IMR-90 (cell line): ENCODE data around the gene RASGEF1C.

Experiments
- BHLHE40 ChIP-seq: fragments of 150-350 bp; IDR thresholded peaks from 2 replicates; pipeline ENCODE4 v1.6.1; 2016; ENCODE audit warnings: mild to moderate bottlenecking, low read depth, low read length
- CEBPB ChIP-seq: IDR thresholded peaks from 2 replicates; pipeline ENCODE4 v1.6.1; 2012; ENCODE audit warnings: low read depth, low read length, improper control_type of control experiment
- CHD1 ChIP-seq: IDR thresholded peaks from 2 replicates; pipeline ENCODE4 v1.6.1; 2012; ENCODE audit warnings: low read depth, low read length, improper control_type of control experiment
- MAZ ChIP-seq: IDR thresholded peaks from 2 replicates; pipeline ENCODE4 v1.6.1; 2012; ENCODE audit warnings: low read depth, mild to moderate bottlenecking, low read length, improper control_type of control experiment, moderate library complexity, borderline replicate concordance
- MXI1 ChIP-seq: IDR thresholded peaks from 2 replicates; pipeline ENCODE4 v1.6.1; 2012; ENCODE audit warnings: low read depth, mild to moderate bottlenecking, low read length, moderate library complexity, borderline replicate concordance
- POLR2A ChIP-seq: IDR thresholded peaks from 2 replicates; pipeline ENCODE4 v1.6.1; 2012; ENCODE audit warnings: mild to moderate bottlenecking, low read depth, low read length
- RAD21 ChIP-seq: IDR thresholded peaks from 2 replicates; pipeline ENCODE4 v1.6.1; 2012; ENCODE audit warnings: low read length, improper control_type of control experiment
- RFX5 ChIP-seq: IDR thresholded peaks from 2 replicates; pipeline ENCODE4 v1.8.0; 2012; ENCODE audit warnings: low read depth, mild to moderate bottlenecking, low read length, moderate library complexity
- SMC3 ChIP-seq: fragments of 150-350 bp; IDR thresholded peaks from 2 replicates; pipeline ENCODE4 v1.6.1; 2016; ENCODE audit warnings: low read depth, mild to moderate bottlenecking, antibody characterized with exemption, low read length, moderate library complexity
- USF2 ChIP-seq: fragments of 150-350 bp; IDR thresholded peaks from 2 replicates; pipeline ENCODE4 v1.6.1; 2017; ENCODE audit warnings: mild to moderate bottlenecking, antibody characterized with exemption, low read length, low read depth
- TF ChIP-seq, protein P1 (sequence below): conservative IDR thresholded peaks from 2 replicates; pipeline ENCODE4 v1.5.1; 2012; ENCODE audit warnings: mild to moderate bottlenecking, low read depth, low read length, improper control_type of control experiment

DNA sequence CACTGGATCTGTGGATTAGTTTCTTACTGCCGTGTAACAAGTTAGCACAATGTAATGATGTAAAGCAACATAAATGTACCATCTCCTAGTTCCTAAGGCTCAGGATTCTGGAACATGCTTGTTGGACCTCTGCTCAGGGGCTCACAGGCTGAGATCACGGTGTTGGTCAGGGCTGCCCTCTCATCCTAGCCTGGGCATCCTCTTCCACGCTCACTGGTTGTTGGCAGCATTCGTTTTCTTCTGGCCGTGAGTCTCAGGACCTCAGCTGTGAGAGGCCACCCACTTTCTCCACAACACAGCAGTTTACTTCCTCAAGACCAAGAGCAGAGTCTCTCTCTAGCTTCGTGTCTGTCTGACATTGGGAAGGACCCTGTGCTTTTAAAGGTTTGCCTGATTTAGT, 17.3 kb downstream of the RASGEF1C start:
- no peak for TF ChIP-seq USF2
- no peak for TF ChIP-seq RAD21
- TF ChIP-seq BHLHE40 = no peak
- TF ChIP-seq, protein P1, sequence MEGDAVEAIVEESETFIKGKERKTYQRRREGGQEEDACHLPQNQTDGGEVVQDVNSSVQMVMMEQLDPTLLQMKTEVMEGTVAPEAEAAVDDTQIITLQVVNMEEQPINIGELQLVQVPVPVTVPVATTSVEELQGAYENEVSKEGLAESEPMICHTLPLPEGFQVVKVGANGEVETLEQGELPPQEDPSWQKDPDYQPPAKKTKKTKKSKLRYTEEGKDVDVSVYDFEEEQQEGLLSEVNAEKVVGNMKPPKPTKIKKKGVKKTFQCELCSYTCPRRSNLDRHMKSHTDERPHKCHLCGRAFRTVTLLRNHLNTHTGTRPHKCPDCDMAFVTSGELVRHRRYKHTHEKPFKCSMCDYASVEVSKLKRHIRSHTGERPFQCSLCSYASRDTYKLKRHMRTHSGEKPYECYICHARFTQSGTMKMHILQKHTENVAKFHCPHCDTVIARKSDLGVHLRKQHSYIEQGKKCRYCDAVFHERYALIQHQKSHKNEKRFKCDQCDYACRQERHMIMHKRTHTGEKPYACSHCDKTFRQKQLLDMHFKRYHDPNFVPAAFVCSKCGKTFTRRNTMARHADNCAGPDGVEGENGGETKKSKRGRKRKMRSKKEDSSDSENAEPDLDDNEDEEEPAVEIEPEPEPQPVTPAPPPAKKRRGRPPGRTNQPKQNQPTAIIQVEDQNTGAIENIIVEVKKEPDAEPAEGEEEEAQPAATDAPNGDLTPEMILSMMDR = no peak
- no peak for TF ChIP-seq POLR2A
- TF ChIP-seq CHD1 = no peak
- TF ChIP-seq RFX5 = no peak
- no peak for TF ChIP-seq MAZ
- no peak for TF ChIP-seq MXI1
- TF ChIP-seq SMC3 = no peak
- no peak for TF ChIP-seq CEBPB
